ENCODE data around the gene C3orf18. TPM values are rescaled to one million over a fixed set of nuclear protein-coding genes. Genes with fewer than 3 reads are reported as not detected.
"Not testable (repeated sequence)": the region's sequence is repeated elsewhere in the genome, so short reads cannot be mapped to it uniquely, and the experiment has no call there.

Gene C3orf18
- total RNA-seq, 1 experiment from 2014 or later, result 0.33 TPM

DNA sequence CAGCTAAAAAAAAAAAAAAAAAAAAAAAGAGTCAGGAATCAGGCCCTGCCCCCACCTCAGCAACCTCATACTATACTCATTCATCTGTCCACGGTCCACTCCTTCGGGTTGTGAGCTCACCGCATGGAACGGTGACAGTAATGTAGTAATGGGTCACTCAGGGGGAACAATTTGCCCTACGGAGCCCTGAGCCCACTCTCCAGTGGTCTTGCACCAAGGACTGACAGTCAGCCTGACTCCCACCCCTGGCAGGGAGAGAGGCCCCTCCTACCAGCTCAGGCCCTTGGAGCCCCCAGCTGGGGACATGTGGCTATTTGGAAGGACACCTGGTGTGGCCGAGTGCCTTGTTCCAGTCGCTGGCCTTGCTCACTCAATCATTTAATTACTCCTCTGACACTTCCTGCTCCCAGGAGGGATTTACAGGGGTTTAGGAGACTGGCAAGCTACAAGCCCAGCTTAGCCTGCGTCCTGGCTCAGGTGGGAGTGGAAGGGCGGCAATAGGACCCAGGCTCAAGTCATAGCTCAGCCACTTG is 44.2 kb downstream of the C3orf18 start:
- no peak for DNase-seq (ENCODE audit: low spot score)

DNA sequence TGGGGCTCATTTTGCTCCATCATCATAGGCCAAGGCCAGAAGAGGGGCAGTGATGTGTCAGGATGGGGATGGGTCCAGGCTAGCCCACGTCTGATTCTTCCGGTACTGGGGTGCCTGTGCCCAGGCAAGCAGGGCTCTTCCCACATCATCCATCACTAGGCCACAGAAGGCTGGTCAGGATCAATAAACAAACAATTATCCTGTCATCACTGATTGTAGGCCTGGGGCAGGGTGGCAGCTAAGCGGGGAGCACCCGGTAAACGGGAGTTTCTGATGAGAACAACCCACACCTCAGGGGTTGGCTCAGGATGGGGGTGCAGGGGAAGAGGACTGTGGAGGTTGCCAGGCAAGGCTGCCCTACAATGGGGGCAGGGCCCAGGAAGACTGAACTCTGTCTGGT is 46.0 kb downstream of the C3orf18 start:
- DNase-seq (ENCODE audit: low spot score), result no peak

GRCh38 chr3:50520849-50521248 is 46.7 kb downstream of the C3orf18 start:
- no peak for DNase-seq (ENCODE audit: low spot score)

DNA sequence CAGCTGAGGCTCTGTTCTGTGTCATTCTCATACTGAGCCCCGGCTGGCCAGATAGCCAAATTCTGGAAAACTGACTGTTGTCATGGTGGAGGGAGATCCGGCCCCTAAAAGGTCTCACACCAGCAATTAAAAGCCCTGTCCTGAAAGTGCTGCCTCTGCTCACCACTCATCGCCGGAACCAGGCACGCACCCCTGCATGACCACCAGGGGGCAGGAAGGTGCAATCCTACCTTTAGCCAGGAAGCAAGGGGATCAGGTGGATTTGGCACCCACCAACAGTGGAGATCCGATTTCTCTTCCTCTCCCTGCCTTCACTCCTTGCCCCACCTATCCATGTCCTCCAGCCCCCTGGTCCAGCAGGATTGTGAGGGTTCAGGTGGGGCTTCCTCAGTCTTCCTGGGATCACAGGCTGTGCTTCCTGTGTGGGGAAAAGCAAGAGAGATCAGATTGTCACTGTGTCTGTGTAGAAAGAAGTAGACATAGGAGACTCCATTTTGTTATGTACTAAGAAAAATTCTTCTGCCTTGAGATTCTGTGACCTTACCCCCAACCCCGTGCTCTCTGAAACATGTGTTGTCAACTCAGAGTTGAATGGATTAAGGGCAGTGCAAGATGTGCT is 48.0 kb downstream of the C3orf18 start:
- DNase-seq (ENCODE audit: low spot score), result peak; percentile 62

DNA sequence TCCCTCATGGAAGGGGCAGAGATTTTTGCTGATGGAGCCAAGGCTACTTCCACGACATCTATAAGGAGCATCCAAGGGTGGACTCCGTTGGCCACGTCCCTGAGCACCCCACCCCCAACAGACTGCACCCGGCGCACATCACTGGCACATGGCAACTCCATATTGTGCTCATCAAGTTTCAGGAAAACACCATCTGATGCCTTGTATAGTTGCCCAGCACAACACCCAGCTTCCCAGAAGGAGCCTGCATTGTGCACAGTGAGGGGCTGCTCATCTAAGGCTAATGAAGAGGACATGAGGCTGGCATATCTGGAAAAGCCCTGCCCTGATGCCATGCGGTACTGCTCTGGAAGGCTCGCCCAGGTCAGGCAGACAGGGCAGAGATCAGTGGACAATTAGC is 49.1 kb downstream of the C3orf18 start:
- DNase-seq (ENCODE audit: low spot score), result no peak

GRCh38 chr3:50517721-50518206 is 49.8 kb downstream of the C3orf18 start:
- DNase-seq (ENCODE audit: low spot score), result no peak

DNA sequence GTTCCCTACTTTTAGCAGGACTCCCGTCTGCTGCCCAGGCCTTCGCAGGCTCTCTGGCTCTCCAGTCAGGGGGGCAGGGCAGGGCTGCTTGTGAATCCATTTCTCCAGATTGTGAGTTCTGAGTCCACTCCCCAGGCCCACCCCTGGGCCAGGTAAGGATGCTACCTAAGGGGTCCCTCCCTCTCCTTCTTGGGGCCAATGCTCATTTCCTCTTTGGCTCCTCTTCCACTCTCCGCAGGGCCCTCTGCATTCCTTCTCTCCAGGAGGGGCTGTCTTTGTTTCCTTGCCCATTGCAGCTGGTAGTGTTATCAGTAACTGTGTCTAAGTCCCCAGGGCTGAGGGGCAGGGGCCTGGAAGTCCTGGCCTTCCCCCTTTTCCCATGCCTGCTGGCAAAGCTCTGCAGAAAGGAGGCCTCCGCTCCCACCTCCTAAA is 51.1 kb downstream of the C3orf18 start:
- DNase-seq (ENCODE audit: low spot score), result no peak

DNA sequence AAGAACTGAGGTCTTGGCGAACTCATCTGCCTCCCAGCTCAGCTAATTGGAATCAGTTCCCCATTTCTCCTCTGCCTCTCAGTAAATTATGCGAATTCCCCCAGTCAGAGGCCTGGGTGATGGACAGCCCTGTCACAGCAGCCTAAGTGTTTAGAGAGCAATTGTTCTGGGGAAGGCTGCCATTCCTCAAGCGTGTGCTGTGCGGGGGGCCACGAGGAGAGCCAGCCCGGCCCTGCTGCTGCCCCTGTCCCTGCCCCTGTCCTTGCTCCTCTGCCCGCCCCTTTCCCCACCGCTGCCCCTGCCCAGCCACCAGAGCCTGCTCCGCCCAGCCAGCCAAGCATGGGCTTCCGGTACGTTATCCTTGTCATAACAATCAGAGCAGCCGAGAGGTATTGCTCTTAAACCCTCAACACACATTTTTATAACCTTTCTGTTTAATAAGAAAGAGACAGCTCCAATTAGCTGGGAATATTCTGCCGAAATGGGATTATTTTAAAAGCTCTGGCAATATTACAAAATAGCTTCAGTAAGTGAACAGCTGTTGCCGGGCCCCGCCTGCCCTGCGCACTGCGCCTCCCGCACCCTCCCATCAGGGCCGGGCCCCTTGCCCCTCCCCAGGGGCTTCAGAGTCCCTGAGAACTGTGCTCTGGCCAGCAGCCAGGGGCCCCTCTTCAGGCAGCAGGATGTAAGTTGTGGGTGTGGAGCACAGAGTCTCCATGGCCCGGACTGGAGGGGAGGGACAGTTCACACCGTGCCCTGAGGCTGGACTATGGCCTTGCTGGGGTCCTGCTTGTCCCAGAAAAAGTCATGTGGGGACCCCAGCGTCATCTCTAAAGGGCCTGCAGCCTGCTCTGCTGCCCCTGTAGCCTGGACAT is 51.7 kb downstream of the C3orf18 start:
- DNase-seq (ENCODE audit: low spot score), result no peak

- not testable (repeated sequence) for DNase-seq (ENCODE audit: low spot score)
These were observed 54.6 kb downstream of the C3orf18 start for GRCh38 chr3:50512908-50513307.

GRCh38 chr3:50512131-50512530 is 55.4 kb downstream of the C3orf18 start:
- no peak for DNase-seq (ENCODE audit: low spot score)

DNA sequence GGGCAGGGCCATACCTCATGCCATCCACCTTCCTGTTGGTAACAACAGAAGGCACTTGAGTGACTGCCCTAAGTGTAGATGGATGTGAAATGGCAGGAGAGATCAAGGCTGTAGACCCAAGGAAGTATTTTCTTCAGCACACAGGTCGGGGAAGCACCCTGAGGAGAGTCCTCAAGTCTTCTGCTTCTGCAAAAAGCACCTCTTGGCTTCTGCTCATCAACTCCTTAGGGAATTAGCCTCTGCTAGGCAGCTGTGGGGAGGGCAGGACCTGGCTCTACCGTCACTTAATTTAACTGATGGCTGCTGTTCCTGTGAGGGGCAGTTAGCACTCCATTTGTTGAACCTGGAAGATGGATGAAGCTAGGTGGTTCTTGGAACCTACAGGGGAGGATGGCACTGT is 57.2 kb downstream of the C3orf18 start:
- DNase-seq (ENCODE audit: low spot score), result no peak

GRCh38 chr3:50509715-50510114 is 57.8 kb downstream of the C3orf18 start:
- no peak for DNase-seq (ENCODE audit: low spot score)

- DNase-seq (ENCODE audit: low spot score), result no peak
These were observed 58.7 kb downstream of the C3orf18 start for GRCh38 chr3:50508821-50509220.

Other genes starting within 250 kb of the C3orf18 start
- gene HYAL2, start 245.0 kb downstream of the C3orf18 start, total RNA-seq (2014; rRNA removed; shearing (Covaris generic)), result 81.4 and 82.6 TPM in 2 replicates
- 66.8 and 69.2 TPM in 2 replicates for gene TUSC2, start 239.5 kb downstream of the C3orf18 start, total RNA-seq (2014; rRNA removed; shearing (Covaris generic))
- gene RASSF1, start 226.9 kb downstream of the C3orf18 start, total RNA-seq (2014; rRNA removed; shearing (Covaris generic)), result 24.2 and 30.2 TPM in 2 replicates
- gene ZMYND10, start 222.0 kb downstream of the C3orf18 start, total RNA-seq (2014; rRNA removed; shearing (Covaris generic)), result 0.48 TPM in 1 of 2 replicates, not detected in the other
- 30.0 and 30.7 TPM in 2 replicates for gene NPRL2, start 217.0 kb downstream of the C3orf18 start, total RNA-seq (2014; rRNA removed; shearing (Covaris generic))
- gene CYB561D2, start 216.9 kb downstream of the C3orf18 start, total RNA-seq (2014; rRNA removed; shearing (Covaris generic)), result 42.5 and 46.0 TPM in 2 replicates
- 35.8 and 36.2 TPM in 2 replicates for gene TMEM115, start 208.2 kb downstream of the C3orf18 start, total RNA-seq (2014; rRNA removed; shearing (Covaris generic))
- gene CACNA2D2, start 64.1 kb downstream of the C3orf18 start, total RNA-seq (2014; rRNA removed; shearing (Covaris generic)), result 0.33 and 0.42 TPM in 2 replicates
- gene HEMK1, start 1.8 kb upstream of the C3orf18 start, total RNA-seq (2014; rRNA removed; shearing (Covaris generic)), result 8.2 and 12.2 TPM in 2 replicates
- gene CISH, start 44.0 kb upstream of the C3orf18 start, total RNA-seq (2014; rRNA removed; shearing (Covaris generic)), result 0.43 and 0.73 TPM in 2 replicates
- 29.7 and 35.7 TPM in 2 replicates for gene MAPKAPK3, start 49.4 kb upstream of the C3orf18 start, total RNA-seq (2014; rRNA removed; shearing (Covaris generic))
- 0.10 TPM in 1 of 2 replicates, not detected in the other for gene DOCK3, start 107.2 kb upstream of the C3orf18 start, total RNA-seq (2014; rRNA removed; shearing (Covaris generic))